ENCODE measurements around the gene ABCA13.

- TF ChIP-seq MAX (IDR thresholded peaks at IDR 0.05): no peak
- no peak for TF ChIP-seq EP300 (IDR thresholded peaks at IDR 0.05; ENCODE audit: borderline replicate concordance)
- no peak for TF ChIP-seq YY1 (IDR thresholded peaks at IDR 0.05; ENCODE audit: low read depth)
- TF ChIP-seq FOXM1 (IDR thresholded peaks at IDR 0.05; ENCODE audit: borderline replicate concordance, low read depth): no peak
- no peak for TF ChIP-seq TEAD4 (IDR thresholded peaks at IDR 0.05)
- no peak for TF ChIP-seq USF1 (IDR thresholded peaks at IDR 0.05)
- TF ChIP-seq REST (IDR thresholded peaks at IDR 0.05; ENCODE audit: low read depth): no peak
- TF ChIP-seq RAD21 (IDR thresholded peaks at IDR 0.05; ENCODE audit: low read depth): no peak
- TF ChIP-seq CREB1 (IDR thresholded peaks at IDR 0.05; ENCODE audit: low read depth): no peak
- TF ChIP-seq CEBPB (IDR thresholded peaks at IDR 0.05): no peak
- TF ChIP-seq TAF1 (IDR thresholded peaks at IDR 0.05; ENCODE audit: low read depth): no peak
These were observed 180.6 kb downstream of the ABCA13 start for GRCh38 chr7:48351900-48352299.

Data from Ishikawa (cell line).